ENCODE results near the gene SRP14. TPM values are rescaled to one million over a fixed set of nuclear protein-coding genes. Genes with fewer than 3 reads are reported as not detected.

Gene SRP14
- total RNA-seq, 1 experiment from 2014 or later = 168 TPM

DNA sequence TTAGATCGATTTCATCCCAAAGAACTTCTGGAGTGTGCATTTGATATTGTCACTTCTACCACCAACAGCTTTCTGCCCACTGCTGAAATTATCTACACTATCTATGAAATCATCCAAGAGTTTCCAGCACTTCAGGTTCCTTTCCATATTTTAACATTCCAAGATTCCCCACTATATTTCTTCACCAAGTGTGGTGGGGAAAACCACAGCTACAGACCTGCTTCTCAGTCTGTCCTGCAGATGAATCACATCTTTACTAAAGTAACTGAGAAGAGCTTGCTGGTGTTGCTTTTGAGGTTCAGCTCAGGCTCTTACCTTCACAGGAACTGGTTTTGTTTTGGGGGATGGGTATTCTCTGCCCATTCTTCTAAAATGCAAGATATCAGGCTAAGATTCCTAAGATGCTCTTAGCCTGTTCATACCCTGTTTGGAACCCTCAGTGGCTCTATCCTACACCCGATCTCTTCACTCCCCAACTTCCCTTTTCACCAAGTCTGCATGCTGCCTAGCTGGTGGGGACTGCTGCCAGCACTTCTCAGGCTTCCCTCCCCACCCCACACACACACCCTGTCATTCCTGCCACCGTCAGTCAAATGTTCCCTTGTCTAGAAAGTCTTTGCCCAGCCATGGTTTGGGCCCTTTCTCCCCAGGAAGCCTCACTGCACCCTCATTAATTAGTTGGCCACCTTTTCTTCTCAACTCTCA, 30.8 kb downstream of the SRP14 start:
- TF ChIP-seq JUND (IDR thresholded peaks at IDR 0.05) (no peak), SRF (IDR thresholded peaks at IDR 0.05; ENCODE audit: low read depth) (no peak), CBX3 (IDR thresholded peaks at IDR 0.05; ENCODE audit: low read depth) (no peak), SP1 (IDR thresholded peaks at IDR 0.05; ENCODE audit: low read depth) (no peak), EZH2phosphoT487 (IDR thresholded peaks at IDR 0.05; ENCODE audit: borderline replicate concordance) (no peak), POLR2AphosphoS5 (IDR thresholded peaks at IDR 0.05; ENCODE audit: low read depth, low read length) (no peak), RAD21 (IDR thresholded peaks at IDR 0.05; ENCODE audit: low read depth) (no peak), CEBPB (IDR thresholded peaks at IDR 0.05; ENCODE audit: low read depth) (no peak), ELF1 (IDR thresholded peaks at IDR 0.05; ENCODE audit: borderline replicate concordance, low read depth) (no peak), TCF7L2 (IDR thresholded peaks at IDR 0.05; ENCODE audit: borderline replicate concordance, extremely low read depth, insufficient read depth, insufficient read length) (no peak), ZNF274 (IDR thresholded peaks at IDR 0.05; ENCODE audit: low read depth, low read length) (no peak), SIN3A (IDR thresholded peaks at IDR 0.05; ENCODE audit: low read depth) (no peak), FOSL1 (IDR thresholded peaks at IDR 0.05; ENCODE audit: low read depth) (no peak), POLR2A (IDR thresholded peaks at IDR 0.05; ENCODE audit: borderline replicate concordance, extremely low read depth, insufficient read depth, insufficient read length) (no peak)
- TF ChIP-seq, protein P1, sequence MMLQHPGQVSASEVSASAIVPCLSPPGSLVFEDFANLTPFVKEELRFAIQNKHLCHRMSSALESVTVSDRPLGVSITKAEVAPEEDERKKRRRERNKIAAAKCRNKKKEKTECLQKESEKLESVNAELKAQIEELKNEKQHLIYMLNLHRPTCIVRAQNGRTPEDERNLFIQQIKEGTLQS (IDR thresholded peaks at IDR 0.05) = no peak
- TF ChIP-seq, protein P2, sequence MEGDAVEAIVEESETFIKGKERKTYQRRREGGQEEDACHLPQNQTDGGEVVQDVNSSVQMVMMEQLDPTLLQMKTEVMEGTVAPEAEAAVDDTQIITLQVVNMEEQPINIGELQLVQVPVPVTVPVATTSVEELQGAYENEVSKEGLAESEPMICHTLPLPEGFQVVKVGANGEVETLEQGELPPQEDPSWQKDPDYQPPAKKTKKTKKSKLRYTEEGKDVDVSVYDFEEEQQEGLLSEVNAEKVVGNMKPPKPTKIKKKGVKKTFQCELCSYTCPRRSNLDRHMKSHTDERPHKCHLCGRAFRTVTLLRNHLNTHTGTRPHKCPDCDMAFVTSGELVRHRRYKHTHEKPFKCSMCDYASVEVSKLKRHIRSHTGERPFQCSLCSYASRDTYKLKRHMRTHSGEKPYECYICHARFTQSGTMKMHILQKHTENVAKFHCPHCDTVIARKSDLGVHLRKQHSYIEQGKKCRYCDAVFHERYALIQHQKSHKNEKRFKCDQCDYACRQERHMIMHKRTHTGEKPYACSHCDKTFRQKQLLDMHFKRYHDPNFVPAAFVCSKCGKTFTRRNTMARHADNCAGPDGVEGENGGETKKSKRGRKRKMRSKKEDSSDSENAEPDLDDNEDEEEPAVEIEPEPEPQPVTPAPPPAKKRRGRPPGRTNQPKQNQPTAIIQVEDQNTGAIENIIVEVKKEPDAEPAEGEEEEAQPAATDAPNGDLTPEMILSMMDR (IDR thresholded peaks at IDR 0.05 in 2 of 3, conservative IDR thresholded peaks at IDR 0.05 in 1 of 3; ENCODE audit: borderline replicate concordance in 1 of 3, insufficient read depth in 1 of 3, low read depth in 2 of 3, low read length in 2 of 3) = no peak
- TF ChIP-seq, protein P3, sequence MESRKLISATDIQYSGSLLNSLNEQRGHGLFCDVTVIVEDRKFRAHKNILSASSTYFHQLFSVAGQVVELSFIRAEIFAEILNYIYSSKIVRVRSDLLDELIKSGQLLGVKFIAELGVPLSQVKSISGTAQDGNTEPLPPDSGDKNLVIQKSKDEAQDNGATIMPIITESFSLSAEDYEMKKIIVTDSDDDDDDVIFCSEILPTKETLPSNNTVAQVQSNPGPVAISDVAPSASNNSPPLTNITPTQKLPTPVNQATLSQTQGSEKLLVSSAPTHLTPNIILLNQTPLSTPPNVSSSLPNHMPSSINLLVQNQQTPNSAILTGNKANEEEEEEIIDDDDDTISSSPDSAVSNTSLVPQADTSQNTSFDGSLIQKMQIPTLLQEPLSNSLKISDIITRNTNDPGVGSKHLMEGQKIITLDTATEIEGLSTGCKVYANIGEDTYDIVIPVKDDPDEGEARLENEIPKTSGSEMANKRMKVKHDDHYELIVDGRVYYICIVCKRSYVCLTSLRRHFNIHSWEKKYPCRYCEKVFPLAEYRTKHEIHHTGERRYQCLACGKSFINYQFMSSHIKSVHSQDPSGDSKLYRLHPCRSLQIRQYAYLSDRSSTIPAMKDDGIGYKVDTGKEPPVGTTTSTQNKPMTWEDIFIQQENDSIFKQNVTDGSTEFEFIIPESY (IDR thresholded peaks at IDR 0.05; ENCODE audit: extremely low read depth, insufficient replicate concordance, low read length) = no peak
- DNase-seq (ENCODE audit: low read depth, low spot score) = no peak
- CTCF ChIA-PET = no interaction called here
- POLR2A ChIA-PET = no interaction called here
- RAD21 ChIA-PET (ENCODE audit: low non-redundant PET in 1 of 2, low total read pairs in 2 of 2, uncharacterized antibody in 2 of 2, unreplicated experiment in 2 of 2) = no interaction called here
- H3K4me2 ChIP-seq (ENCODE audit: low read length) = no peak overlapping the region
- H4K20me1 ChIP-seq (ENCODE audit: insufficient read depth) = no peaks in the 10 kb centered on the region
- BruUV-seq (replicated peaks) = no TSS peak
- H3K9me2 ChIP-seq (ENCODE audit: insufficient read depth) = no peaks in the 10 kb centered on the region
- no peaks in the 10 kb centered on the region for H3K79me2 ChIP-seq (ENCODE audit: insufficient read depth, low read length)
- H3K9me3 ChIP-seq (ENCODE audit: control insufficient read depth in 1 of 2, insufficient read depth in 1 of 2, low read depth in 1 of 2, low read length in 2 of 2) = no peaks in the 10 kb centered on the region
- H3K27ac ChIP-seq (ENCODE audit: low read depth, low read length) = no peak overlapping the region
- H3K4me3 ChIP-seq (replicated peaks in 1 of 2; ENCODE audit: low read depth in 1 of 2, low read length in 2 of 2) = no peak overlapping the region
- no peak overlapping the region for H3K9ac ChIP-seq (ENCODE audit: low read length)
- peaks cover 36 to 42% of the 10 kb centered on the region in 2 experiments for H3K36me3 ChIP-seq (ENCODE audit: control insufficient read depth in 1 of 2, insufficient read depth in 2 of 2, low read length in 2 of 2)
- intact Hi-C loops (cut with micrococcal nuclease) = no loop called here
- ATAC-seq = no peak
- no peak overlapping the region for H2AFZ ChIP-seq (ENCODE audit: low read depth, low read length, poor library complexity, severe bottlenecking)
- H3K4me1 ChIP-seq (ENCODE audit: control insufficient read depth in 1 of 2, insufficient read depth in 2 of 2, low read length in 2 of 2) = no peaks in the 10 kb centered on the region
- H3K27me3 ChIP-seq (ENCODE audit: insufficient read depth, low read length) = no peaks in the 10 kb centered on the region
